HAP-1 (cell line): ENCODE data around the gene IFITM10.

Source experiments
- DNase-seq, 2 experiments: peaks; one replicate each; pipeline ENCODE4 v3.0.0-alpha.2; 2016 to 2020; ENCODE audit warnings: low spot score in 2 of 2
- H3K27me3 ChIP-seq: fragments of 250-450 bp; sonication (Bioruptor Pico); 2 replicates; pipeline ENCODE4 v1.5.1; 2020; ENCODE audit warnings: low read depth, mild to moderate bottlenecking, moderate library complexity
- H3K36me3 ChIP-seq: fragments of 250-450 bp; sonication (Bioruptor Pico); replicated peaks from 2 replicates; pipeline ENCODE4 v1.5.1; 2020; ENCODE audit warnings: mild to moderate bottlenecking
- H3K4me1 ChIP-seq: fragments of 250-450 bp; sonication (Bioruptor Pico); 2 replicates; pipeline ENCODE4 v1.5.1; 2020; ENCODE audit warnings: mild to moderate bottlenecking
- H3K4me3 ChIP-seq: fragments of 250-450 bp; sonication (Bioruptor Pico); 2 replicates; pipeline ENCODE4 v1.5.1; 2020; ENCODE audit warnings: mild to moderate bottlenecking, moderate library complexity
- H3K9me3 ChIP-seq: fragments of 250-450 bp; sonication (Bioruptor Pico); 2 replicates; pipeline ENCODE4 v1.5.1; 2020; ENCODE audit warnings: mild to moderate bottlenecking, moderate library complexity
- in situ Hi-C: fragments of 300-500 bp; cut with MboI; formaldehyde crosslinking; loops from 3 replicates; pipeline ENCODE4 v1.14.3; 2020; ENCODE audit warnings: low sequenced_read_pairs, inconsistent platforms, mixed read lengths

IFITM10 gene

DNA sequence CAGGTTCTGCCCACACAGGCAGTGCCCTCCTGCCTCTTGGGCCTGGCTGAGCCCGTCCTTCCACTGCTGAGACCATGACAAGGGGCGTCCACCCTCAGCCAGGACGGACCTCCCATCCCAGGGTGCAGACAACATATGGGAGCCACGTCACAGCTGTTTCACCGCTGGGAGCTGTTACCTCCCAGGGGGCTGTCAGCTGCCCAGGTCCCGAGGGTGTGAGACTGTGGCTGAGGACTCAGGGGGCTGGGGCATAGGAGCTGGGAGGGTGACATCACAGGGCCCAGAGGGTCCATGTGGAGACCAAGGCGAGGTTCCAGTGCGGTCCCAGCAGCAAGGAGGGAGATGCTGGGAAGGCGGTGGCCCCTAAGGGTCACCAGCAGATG, 31.2 kb upstream of the IFITM10 start:
- H3K27me3 ChIP-seq = no peaks in the 10 kb centered on the region
- H3K4me1 ChIP-seq = no peaks in the 10 kb centered on the region
- no peaks in the 10 kb centered on the region for H3K9me3 ChIP-seq
- H3K36me3 ChIP-seq = no peaks in the 10 kb centered on the region
- in situ Hi-C loops = no loop called here
- H3K4me3 ChIP-seq = no peak overlapping the region
- DNase-seq = no peak

DNA sequence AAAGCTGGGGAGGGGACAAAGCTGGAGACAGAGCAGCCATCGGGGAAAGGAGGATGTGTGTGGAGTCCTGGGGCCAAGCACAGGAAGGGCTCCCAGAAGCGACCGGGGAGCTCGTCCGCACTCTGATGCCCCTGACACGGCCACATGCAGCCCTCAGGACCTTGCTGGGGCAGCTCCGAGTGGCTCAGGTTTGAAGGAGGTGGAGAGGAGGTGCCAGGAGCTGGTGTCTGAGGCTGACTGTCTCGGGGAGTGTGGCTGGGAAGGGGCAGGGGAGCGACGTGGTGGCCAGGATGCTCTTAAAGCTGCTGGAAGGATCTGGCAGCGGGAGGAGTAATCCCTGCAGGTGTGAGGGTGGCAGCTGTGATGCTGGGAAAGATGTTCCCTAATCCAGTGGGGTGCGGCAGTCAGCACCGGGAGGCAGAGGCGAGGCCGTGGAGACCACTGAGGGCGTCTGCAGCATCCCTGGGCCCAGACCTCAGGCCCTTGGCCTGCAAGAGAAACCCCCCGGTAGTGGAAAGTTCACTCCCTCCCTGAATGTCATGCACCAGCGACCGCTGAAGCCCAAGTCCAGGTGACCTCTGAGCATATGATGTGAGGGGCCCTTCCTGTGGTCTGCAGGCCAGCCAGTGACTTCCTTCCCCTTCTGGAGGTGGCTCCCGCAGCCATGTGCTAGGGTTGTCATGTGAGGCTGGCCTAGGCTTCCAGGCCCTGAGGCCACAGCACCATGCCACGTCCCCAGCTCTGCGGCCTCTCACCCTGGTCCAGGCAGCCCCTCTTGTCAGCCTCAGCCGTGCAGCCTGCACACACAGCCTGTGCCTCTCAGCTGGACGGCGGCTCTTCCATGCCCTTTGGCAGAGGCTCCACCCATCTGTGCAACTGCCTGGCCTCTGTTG, 30.6 kb upstream of the IFITM10 start:
- Histone ChIP-seq H3K27me3 (no peaks in the 10 kb centered on the region), H3K4me1 (no peaks in the 10 kb centered on the region), H3K4me3 (no peak overlapping the region), H3K9me3 (no peaks in the 10 kb centered on the region), H3K36me3 (no peaks in the 10 kb centered on the region)
- in situ Hi-C loops = no loop called here
- DNase-seq = no peak

DNA sequence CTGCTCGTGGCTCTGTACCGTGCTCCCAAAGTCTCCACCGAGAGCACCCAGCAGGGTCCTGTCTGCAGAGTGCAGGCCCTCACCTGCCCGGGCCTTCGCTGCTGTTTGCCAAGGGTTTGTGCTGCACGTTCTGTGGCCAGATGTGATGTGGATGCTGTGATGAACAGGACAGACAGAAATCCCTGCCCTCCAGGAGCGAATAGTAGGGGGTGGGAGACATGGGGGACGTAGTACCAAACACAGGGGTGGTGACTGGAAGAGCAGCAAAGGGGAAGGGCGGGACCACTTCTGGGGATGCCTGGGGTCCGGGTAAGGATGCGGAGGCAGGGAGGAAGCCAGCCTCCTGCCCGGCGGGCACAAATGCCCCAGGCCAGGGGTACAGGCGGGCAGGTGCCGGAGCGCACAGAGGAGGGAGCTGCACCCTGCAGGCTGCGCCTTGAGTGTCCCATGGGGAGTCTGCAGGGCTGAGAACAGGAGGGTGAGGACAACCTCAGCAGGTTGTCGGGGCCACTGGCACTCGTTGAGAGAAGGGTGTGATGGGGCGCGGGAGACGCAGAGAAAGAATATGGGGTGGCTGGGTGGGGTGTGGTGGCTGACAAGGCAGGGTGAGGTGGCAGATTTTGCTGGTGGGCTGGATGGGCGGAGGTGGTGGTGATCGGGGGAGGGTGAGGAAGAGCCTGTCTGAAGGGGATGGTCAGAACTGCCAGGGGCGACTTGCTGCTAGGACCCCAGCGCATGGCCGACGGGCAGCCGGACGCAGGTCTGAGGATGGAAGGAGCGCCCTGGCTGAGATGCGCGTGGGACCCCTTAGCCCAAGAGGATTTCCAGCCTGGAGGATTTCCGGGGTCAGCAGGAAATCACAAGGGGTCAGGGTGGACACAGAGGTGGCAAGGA, 29.7 kb upstream of the IFITM10 start:
- in situ Hi-C loops = no loop called here

DNA sequence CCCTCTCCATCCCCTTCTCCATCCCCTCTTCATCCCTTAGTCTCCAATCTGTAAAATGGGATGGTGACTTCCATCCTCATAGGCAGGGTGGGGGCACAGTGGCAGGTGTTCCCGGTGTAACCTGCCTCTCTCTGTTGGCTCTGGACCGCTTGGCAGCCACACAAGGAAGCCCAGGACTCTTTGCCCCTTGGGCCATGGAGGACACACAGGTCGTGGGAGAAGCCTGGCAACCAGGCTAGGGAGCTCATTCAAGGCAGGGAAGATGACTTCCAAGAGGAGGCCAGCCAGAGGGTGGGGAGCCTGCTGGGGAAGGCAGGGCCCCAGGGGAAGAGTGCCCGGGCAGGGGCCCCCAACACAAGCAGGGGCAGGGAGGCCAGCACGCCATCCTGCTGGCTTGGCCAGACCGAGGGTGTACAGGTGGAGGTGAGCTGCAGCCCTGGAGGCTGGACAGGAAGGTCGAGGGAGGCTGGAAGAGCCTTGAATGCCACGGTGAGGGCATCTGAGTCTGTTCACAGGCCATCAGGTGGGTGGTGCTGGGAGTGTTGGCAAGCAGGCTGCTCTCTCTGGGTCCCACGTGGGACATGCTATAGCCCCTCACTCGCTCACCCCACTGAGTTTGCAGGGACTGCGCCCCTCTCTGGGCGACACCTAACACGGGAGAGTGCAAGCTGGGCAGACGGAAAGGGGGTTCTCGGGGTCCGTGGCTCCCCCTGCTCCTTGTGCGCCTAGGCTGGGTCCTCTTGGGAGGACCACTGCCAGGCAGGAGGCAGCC, 28.8 kb upstream of the IFITM10 start:
- Histone ChIP-seq H3K36me3 (no peaks in the 10 kb centered on the region), H3K4me3 (no peak overlapping the region), H3K4me1 (no peaks in the 10 kb centered on the region), H3K9me3 (no peaks in the 10 kb centered on the region), H3K27me3 (no peaks in the 10 kb centered on the region)
- DNase-seq = no peak
- in situ Hi-C loops = no loop called here

More for the DNA sequence above, 29.7 kb upstream of the IFITM10 start:
- no peaks in the 10 kb centered on the region for H3K4me1 ChIP-seq
- H3K36me3 ChIP-seq = no peaks in the 10 kb centered on the region
- H3K9me3 ChIP-seq = no peaks in the 10 kb centered on the region
- no peak overlapping the region for H3K4me3 ChIP-seq
- H3K27me3 ChIP-seq = no peaks in the 10 kb centered on the region
- DNase-seq = no peak

DNA sequence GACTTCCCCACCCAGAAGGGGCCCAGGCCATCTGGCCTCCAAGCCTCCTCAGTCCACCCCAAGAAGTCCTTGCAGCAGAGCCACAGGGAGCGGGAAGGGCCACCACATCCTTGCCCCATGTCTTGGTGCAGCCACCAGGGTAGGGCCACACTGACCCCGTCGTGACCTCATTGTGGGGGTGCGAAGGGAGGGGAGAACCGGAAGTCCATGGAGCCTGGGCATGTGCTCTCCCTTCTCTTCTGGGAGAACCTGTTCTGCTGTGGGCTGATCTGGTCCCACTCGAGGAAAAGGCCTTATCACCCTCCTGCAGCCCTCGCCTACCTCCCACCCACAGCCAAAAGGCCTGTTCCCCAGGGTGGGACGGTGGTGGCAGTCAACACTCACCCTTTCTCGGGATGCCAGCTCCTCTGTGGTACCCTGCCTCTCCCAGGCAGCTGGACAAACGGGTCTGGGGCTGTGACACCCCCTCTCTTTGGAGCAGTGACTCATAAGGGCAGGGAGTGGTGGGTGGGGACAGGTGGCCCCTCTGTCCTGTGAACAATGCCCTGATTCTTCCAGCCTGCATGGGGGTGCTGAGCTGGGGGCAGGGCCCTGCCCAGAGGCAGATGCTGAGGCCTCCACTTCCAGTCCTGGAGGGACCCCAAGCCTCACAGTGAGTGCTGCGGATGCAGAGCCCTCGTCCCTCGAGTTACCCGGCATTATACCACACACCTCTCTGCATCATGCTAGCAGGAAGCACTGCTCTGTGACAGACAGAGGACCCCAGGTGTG, 27.9 kb upstream of the IFITM10 start:
- Histone ChIP-seq H3K9me3 (no peaks in the 10 kb centered on the region), H3K27me3 (no peaks in the 10 kb centered on the region), H3K36me3 (no peaks in the 10 kb centered on the region), H3K4me3 (no peak overlapping the region), H3K4me1 (no peaks in the 10 kb centered on the region)
- no peak for DNase-seq
- in situ Hi-C loops = no loop called here

DNA sequence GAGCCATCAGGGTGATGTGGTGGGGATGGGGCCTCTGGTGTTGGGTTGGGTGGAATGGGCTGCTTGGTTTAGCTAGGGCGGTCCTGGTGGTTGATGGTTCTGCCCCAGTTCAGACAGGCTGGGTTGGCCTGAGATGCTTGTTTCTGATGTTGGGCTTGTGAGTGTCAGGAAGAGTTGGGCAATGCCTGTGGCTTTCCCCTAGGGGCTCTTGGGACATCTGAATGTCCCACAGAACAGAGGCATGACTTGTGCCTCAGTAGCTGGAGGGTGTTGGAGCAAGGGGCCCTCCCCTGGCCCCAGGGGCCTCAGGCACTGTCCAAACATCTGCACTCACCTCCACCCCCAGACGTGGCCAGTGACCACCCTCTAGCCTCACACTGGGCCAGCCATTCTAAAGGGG, 27.3 kb upstream of the IFITM10 start:
- H3K27me3 ChIP-seq = no peaks in the 10 kb centered on the region
- no peak overlapping the region for H3K4me3 ChIP-seq
- H3K36me3 ChIP-seq = no peaks in the 10 kb centered on the region
- in situ Hi-C loops = no loop called here
- H3K4me1 ChIP-seq = no peaks in the 10 kb centered on the region
- DNase-seq = no peak
- H3K9me3 ChIP-seq = no peaks in the 10 kb centered on the region

DNA sequence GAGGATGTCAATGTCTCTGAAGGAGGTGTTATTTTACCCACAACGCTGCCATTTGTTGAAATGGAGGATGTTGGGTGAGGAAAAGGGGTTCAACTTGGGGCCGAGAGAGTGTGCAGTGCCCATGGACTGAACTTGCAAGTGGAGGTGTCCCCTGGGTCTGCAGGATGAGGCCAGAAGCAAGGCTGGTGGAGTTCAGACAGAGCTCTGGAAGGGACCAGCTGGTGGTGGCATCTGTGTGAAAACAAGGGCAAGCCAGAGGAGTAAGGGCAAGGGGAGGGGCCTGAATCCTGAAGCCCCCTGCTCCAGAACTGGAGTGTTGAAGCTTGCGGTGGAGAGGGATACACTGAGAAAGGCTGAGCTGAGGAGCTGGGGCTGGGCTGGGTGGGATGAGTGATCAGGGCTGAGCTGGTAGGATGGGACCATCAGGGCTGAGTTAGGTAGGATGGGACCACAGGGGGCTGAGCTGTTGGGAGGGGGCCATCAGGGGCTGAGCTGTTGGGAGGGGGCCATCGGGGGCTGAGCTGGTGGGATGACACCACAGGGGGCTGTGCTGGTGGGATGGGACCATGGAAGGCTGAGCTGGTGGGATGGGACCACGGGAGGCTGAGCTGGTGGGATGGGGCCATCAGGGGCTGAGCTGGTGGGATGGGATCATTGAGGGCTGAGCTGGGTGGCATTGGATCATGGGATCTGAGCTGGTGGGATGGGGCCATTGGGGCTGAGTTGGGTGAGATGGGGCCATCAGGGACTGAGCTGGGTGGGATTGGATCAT, 26.7 kb upstream of the IFITM10 start:
- Histone ChIP-seq H3K9me3 (no peaks in the 10 kb centered on the region), H3K4me1 (no peaks in the 10 kb centered on the region), H3K27me3 (no peaks in the 10 kb centered on the region), H3K36me3 (no peaks in the 10 kb centered on the region), H3K4me3 (no peak overlapping the region)
- in situ Hi-C loops = no loop called here
- no peak for DNase-seq

DNA sequence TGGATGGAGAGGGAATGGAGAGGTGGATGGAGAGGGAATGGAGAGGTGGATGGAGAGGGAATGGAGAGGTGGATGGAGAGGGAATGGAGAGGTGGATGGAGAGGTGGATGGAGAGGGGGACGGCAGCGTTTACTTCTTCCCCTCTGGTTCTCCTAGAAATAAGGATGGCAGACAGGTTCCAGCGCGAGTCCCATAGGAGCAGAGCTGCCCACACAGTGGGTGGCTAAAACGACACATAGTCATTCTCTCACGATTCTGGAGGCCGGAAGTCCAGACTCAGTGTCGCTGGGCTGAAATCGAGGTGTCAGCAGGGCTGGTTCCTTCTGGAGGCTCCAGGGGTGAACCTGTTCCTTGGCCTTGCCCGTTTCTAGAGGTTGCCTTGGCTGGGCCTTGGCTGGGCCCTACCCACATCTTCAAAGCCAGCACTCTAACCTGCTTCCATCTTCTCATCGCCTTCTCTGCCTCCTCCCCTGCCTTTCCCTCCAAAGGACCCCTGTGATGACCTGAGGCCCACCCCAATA, 26.0 kb upstream of the IFITM10 start:
- H3K27me3 ChIP-seq = no peaks in the 10 kb centered on the region
- no peak for DNase-seq
- in situ Hi-C loops = no loop called here
- H3K4me1 ChIP-seq = no peaks in the 10 kb centered on the region
- no peaks in the 10 kb centered on the region for H3K9me3 ChIP-seq
- H3K4me3 ChIP-seq = no peak overlapping the region
- no peaks in the 10 kb centered on the region for H3K36me3 ChIP-seq

DNA sequence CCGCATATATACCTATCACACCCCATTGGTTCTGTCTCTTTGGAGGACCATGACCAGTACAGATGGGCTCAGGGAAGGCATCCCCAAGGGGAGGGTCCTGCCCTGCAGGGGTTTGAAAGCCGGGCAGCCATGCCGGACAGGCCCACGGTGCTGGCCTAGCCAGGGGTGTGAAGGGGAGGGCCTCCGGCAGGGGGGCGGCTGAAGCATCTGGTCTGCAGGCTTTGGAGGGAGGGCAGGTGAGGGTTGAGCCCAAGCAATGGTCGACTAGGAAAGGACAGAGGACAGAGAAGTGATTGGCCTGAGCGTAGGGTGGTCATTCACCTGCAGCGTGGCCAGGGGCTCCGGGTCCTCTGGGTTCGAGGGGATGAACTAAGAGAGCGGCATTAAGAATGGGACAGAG, 24.5 kb upstream of the IFITM10 start:
- H3K9me3 ChIP-seq = no peaks in the 10 kb centered on the region
- no peak for DNase-seq
- H3K4me1 ChIP-seq = no peaks in the 10 kb centered on the region
- no peaks in the 10 kb centered on the region for H3K36me3 ChIP-seq
- H3K27me3 ChIP-seq = no peaks in the 10 kb centered on the region
- H3K4me3 ChIP-seq = no peak overlapping the region
- in situ Hi-C loops = no loop called here

DNA sequence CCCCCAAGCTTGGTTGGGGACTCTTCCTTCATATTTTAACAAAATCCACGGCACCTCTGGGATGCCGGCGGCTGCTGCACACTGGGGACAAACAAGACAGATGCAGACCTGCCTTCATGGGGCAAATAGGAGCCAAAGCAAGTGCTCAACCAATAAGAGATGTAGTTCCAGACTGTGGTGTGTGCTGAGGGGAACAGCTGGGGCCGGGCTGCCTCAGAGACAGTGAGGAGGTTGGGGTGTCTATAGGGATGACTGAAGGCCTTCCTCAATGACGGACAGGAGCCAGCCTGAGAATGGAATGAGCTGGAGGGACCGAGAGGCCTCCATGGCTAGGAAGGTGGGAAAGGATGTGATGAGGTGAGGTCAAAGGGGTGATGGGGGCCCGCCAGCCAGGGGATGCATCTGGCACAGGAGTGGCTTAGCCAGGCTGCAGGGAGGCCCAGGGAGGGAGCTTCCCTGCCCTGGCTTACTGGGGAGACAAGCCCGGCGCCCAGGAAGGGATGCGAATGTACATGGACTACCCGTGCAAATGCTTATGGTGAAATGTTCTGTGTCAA, 23.7 kb upstream of the IFITM10 start:
- Histone ChIP-seq H3K4me3 (no peak overlapping the region), H3K9me3 (no peaks in the 10 kb centered on the region), H3K27me3 (no peaks in the 10 kb centered on the region), H3K36me3 (no peaks in the 10 kb centered on the region), H3K4me1 (no peaks in the 10 kb centered on the region)
- no peak for DNase-seq
- in situ Hi-C loops = no loop called here

DNA sequence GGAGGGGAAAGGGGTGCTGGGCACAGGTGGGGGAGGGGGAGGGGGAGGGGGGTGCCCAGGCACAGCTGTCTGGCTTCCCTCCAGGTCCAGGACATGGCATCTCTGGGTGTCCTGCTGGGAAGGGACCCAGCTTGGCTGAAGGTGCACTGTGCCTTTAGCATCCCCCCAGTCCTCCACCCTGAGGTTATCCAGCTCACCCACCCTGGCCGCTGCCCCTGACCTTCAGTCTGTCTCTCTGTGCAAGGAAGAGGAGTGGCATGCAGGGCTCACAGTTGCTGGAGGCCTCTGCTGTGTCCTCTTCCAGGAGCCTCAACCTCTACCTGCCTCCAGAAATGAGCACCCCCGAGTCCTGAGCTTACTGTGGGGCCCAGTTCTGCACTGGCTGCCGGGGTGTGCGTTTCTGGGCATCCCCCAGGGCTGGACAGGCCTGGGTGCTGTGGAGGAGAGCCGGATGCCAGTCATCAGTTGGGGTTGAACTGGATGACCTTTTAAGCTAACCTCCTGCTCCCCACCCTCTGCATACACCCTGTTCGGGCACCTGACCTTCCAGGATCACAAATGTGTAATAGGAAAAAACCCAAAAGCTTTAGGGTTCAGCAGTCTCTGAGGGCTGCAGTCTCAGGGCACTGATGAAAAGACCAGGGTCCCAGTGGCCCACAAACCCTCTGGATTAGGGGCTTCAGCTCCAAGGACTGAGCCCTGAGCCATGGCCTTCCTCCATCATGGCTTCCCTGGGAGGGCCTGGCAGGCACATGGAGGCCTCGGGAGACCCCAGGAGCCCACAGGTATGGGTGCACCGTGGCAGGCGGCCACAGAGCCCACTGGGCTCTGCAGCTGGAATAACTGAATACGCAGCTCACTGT, 23.0 kb upstream of the IFITM10 start:
- in situ Hi-C loops = no loop called here

More for the DNA sequence above, 23.0 kb upstream of the IFITM10 start:
- DNase-seq = no peak
- Histone ChIP-seq H3K9me3 (no peaks in the 10 kb centered on the region), H3K27me3 (no peaks in the 10 kb centered on the region), H3K4me3 (no peak overlapping the region), H3K36me3 (no peaks in the 10 kb centered on the region), H3K4me1 (no peaks in the 10 kb centered on the region)
